OCI-LY7 (cell line): ENCODE measurements around the gene FBF1. TPM values are rescaled to one million over a fixed set of nuclear protein-coding genes. Genes with fewer than 3 reads are reported as not detected.

Source experiments
- BruUV-seq: library from RNA; stranded (reverse); fragments of 400-500 nt; replicated peaks from 2 replicates; lab custom pipeline; 2021; lab: Mats Ljungman, UMichigan
- CTCF ChIA-PET: fragments of 300-600 bp; sonication (Branson Sonifier 250); formaldehyde crosslinking; loops from one replicate; lab custom pipeline; 2022; ENCODE audit warnings: antibody characterized with exemption; ENCODE audit not compliant: unreplicated experiment; lab: Charles Lee
- POLR2A ChIA-PET: fragments of 300-600 bp; sonication (Branson Sonifier 250); formaldehyde crosslinking; loops from one replicate; lab custom pipeline; 2022; ENCODE audit warnings: antibody characterized with exemption; lab: Charles Lee
- DNase-seq: peaks from one replicate; pipeline ENCODE4 v3.0.0-alpha.2; 2015; ENCODE audit warnings: low spot score
- H2AFZ ChIP-seq: fragments of 200-600 bp; sonication (generic), shearing (Covaris generic); 2 replicates; pipeline ENCODE4 v1.6.1; 2014; ENCODE audit warnings: mild to moderate bottlenecking, antibody characterized with exemption, low read length, moderate library complexity
- H3K27ac ChIP-seq: fragments of 200-600 bp; sonication (generic); 2 replicates; pipeline ENCODE4 v1.5.1; 2014; ENCODE audit warnings: mixed run types, low read depth, mild to moderate bottlenecking, moderate library complexity, low read length, inconsistent platforms; ENCODE audit not compliant: poor library complexity, severe bottlenecking
- H3K36me3 ChIP-seq: fragments of 200-600 bp; sonication (generic); 2 replicates; pipeline ENCODE4 v1.6.1; 2014; ENCODE audit warnings: mild to moderate bottlenecking, antibody characterized with exemption, low read length, moderate library complexity, mixed read lengths; ENCODE audit not compliant: insufficient read depth
- H3K4me1 ChIP-seq: fragments of 200-600 bp; sonication (generic); 2 replicates; pipeline ENCODE4 v1.5.1; 2014; ENCODE audit warnings: mild to moderate bottlenecking, low read length; ENCODE audit not compliant: insufficient read depth, poor library complexity, severe bottlenecking
- H3K4me2 ChIP-seq: fragments of 200-600 bp; sonication (generic); 2 replicates; pipeline ENCODE4 v1.6.1; 2014; ENCODE audit warnings: mild to moderate bottlenecking, low read length
- H3K4me3 ChIP-seq: fragments of 200-600 bp; sonication (generic); 2 replicates; pipeline ENCODE4 v1.5.1; 2014; ENCODE audit warnings: mild to moderate bottlenecking, low read depth, low read length; ENCODE audit not compliant: poor library complexity, severe bottlenecking
- H3K79me2 ChIP-seq: fragments of 200-600 bp; sonication (generic); 2 replicates; pipeline ENCODE4 v1.6.1; 2016; ENCODE audit warnings: low read depth, mild to moderate bottlenecking, low read length, moderate library complexity, mixed read lengths; ENCODE audit not compliant: insufficient read depth
- H3K9me2 ChIP-seq: fragments of 200-600 bp; sonication (generic); 2 replicates; pipeline ENCODE4 v1.6.1; 2016; ENCODE audit warnings: mild to moderate bottlenecking, low read length, mixed read lengths; ENCODE audit not compliant: insufficient read depth
- H3K9me3 ChIP-seq: fragments of 200-600 bp; sonication (generic); 2 replicates; pipeline ENCODE4 v1.6.1; 2014; ENCODE audit warnings: mild to moderate bottlenecking, mixed run types, low read length, mixed read lengths
- H4K20me1 ChIP-seq: fragments of 200-600 bp; sonication (generic); 2 replicates; pipeline ENCODE4 v1.6.1; 2014; ENCODE audit warnings: mild to moderate bottlenecking, antibody characterized with exemption, low read length, moderate library complexity, mixed read lengths; ENCODE audit not compliant: insufficient read depth
- CTCF ChIP-seq: fragments of 200-600 bp; sonication (generic); conservative IDR thresholded peaks from 2 replicates; pipeline ENCODE4 v1.5.1; 2014; ENCODE audit warnings: mild to moderate bottlenecking, antibody characterized with exemption, low read length, moderate library complexity, mixed read lengths
- EZH2phosphoT487 ChIP-seq: fragments of 200-600 bp; sonication (generic); IDR thresholded peaks from 2 replicates; pipeline ENCODE4 v1.6.1; 2018; ENCODE audit warnings: low read depth, borderline replicate concordance, mild to moderate bottlenecking, mixed run types, antibody characterized with exemption, low read length, moderate library complexity, mixed read lengths
- intact Hi-C: fragments of 100-400 bp; cut with micrococcal nuclease; formaldehyde crosslinking; loops from one replicate; pipeline ENCODE4 v1.10.0; 2022; ENCODE audit not compliant: unreplicated experiment
- total RNA-seq, 2 experiments: library from RNA; depleted of rRNA in 1 of 2; stranded (reverse); fragments of >200 nt in 1 of 2; shearing (Covaris generic) in 1 of 2; gene quantifications; 2 replicates each; pipeline ENCODE4 v1.2.3, GENCODE V29; 2014 to 2022

FBF1 gene
- total RNA-seq, 2 experiments from 2014 or later: 34.6 to 47.9 TPM

- no peak overlapping the region for H3K27ac ChIP-seq
Observed at GRCh38 chr17:75874323-75875181, 66.3 kb downstream of the FBF1 start.

GRCh38 chr17:75873587-75874322 lies 67.1 kb downstream of the FBF1 start:
- Histone ChIP-seq H3K9me3 (no peaks in the 10 kb centered on the region), H3K36me3 (0 out of 2 replicates have a peak, but pooled peaks cover 7% of the 10 kb centered on the region), H3K4me1 (peaks cover 41% of the 10 kb centered on the region), H3K27ac (no peak overlapping the region), H3K9me2 (no peaks in the 10 kb centered on the region), H3K79me2 (no peaks in the 10 kb centered on the region), H3K4me3 (no peak overlapping the region), H2AFZ (no peak overlapping the region), H3K4me2 (no peak overlapping the region), H4K20me1 (no peaks in the 10 kb centered on the region)
- TF ChIP-seq CTCF (no peak), EZH2phosphoT487 (no peak)
- POLR2A ChIA-PET: interaction anchor here (0.5 kb wide), 1 partner anchor 11 kb away, joined by 3 read pairs; no protein-coding TSS in a partner anchor
- BruUV-seq: no TSS peak
- CTCF ChIA-PET: no interaction called here
- intact Hi-C loops: no loop called here
- no peak for DNase-seq

More at GRCh38 chr17:75874323-75875181, 66.3 kb downstream of the FBF1 start:
- no peak for DNase-seq
- ChIA-PET CTCF (interaction anchor here (0.7 to 0.9 kb wide), 2 partner anchors 16 to 453 kb away, joined by 3 to 17 read pairs; no protein-coding TSS in a partner anchor), POLR2A (interaction anchor here (0.6 to 3.5 kb wide), 3 partner anchors 16 to 511 kb away, joined by 8 to 28 read pairs (median 11); partner anchors contain the start of gene WBP2)
- H2AFZ ChIP-seq: no peak overlapping the region
- TSS peak; percentile 74 for BruUV-seq
- 0 out of 2 replicates have a peak, but pooled peaks cover 7% of the 10 kb centered on the region for H3K36me3 ChIP-seq
- H3K4me2 ChIP-seq: no peak overlapping the region
- H3K9me2 ChIP-seq: no peaks in the 10 kb centered on the region
- peaks cover 41% of the 10 kb centered on the region for H3K4me1 ChIP-seq
- no peaks in the 10 kb centered on the region for H4K20me1 ChIP-seq
- no peaks in the 10 kb centered on the region for H3K79me2 ChIP-seq
- H3K4me3 ChIP-seq: no peak overlapping the region
- TF ChIP-seq EZH2phosphoT487 (no peak), CTCF (no peak)
- H3K9me3 ChIP-seq: no peaks in the 10 kb centered on the region
- intact Hi-C loops: no loop called here
